Measurements from ENCODE around the gene GUCY1A2.

DNA sequence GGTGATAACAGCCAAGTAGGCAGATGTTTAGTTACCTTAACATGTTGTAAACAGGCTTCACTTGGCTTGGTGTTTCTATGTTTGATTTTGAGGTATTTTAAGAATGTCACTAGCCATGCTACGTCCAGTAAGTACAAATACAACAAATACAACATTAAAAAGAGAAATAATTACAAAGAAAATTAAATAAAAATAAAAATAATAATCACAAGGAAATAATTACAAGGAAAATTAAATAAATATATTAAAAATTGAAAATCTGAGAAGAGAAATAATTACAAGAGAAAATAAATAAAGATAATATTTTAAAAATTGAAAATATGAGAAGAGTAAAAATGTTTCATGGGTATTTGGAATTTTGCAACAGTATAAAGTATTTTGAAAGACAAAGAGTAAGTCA, 103.9 kb downstream of the GUCY1A2 start:
- TF ChIP-seq POLR2A (IDR thresholded peaks at IDR 0.05; ENCODE audit: low read length) (no peak), GATA1 (IDR thresholded peaks at IDR 0.05; ENCODE audit: low read depth, low read length) (no peak)

All from erythroblast (primary cell).